HEK293T (cell line): ENCODE results near the gene SCO2.

ENCODE experiments used
- ARNT ChIP-seq: fragments of 450-650 bp; IDR thresholded peaks from 2 replicates; pipeline ENCODE4 v1.6.1; 2017; ENCODE audit warnings: mild to moderate bottlenecking
- BHLHE40 ChIP-seq: fragments of 450-650 bp; IDR thresholded peaks from 2 replicates; pipeline ENCODE4 v1.6.1; 2016; ENCODE audit warnings: mild to moderate bottlenecking, moderate library complexity, borderline replicate concordance
- ELF4 ChIP-seq: fragments of 450-650 bp; IDR thresholded peaks from 2 replicates; pipeline ENCODE4 v1.6.1; 2017; ENCODE audit warnings: antibody characterized with exemption
- FOXA1 ChIP-seq: fragments of 450-650 bp; IDR thresholded peaks from 2 replicates; pipeline ENCODE4 v1.6.1; 2016; ENCODE audit warnings: mild to moderate bottlenecking
- FOXK2 ChIP-seq: fragments of 450-650 bp; IDR thresholded peaks from 2 replicates; pipeline ENCODE4 v1.6.1; 2016; ENCODE audit warnings: mild to moderate bottlenecking
- FOXM1 ChIP-seq: fragments of 450-650 bp; IDR thresholded peaks from 2 replicates; pipeline ENCODE4 v1.6.1; 2017; ENCODE audit warnings: mild to moderate bottlenecking, borderline replicate concordance
- HDGF ChIP-seq: fragments of 450-650 bp; IDR thresholded peaks from 2 replicates; pipeline ENCODE4 v1.6.1; 2017; ENCODE audit warnings: antibody characterized with exemption, borderline replicate concordance
- L3MBTL2 ChIP-seq: fragments of 450-650 bp; conservative IDR thresholded peaks from 2 replicates; pipeline ENCODE4 v1.6.1; 2016; ENCODE audit warnings: mild to moderate bottlenecking
- NFRKB ChIP-seq: fragments of 450-650 bp; IDR thresholded peaks from 2 replicates; pipeline ENCODE4 v1.6.1; 2016; ENCODE audit warnings: mild to moderate bottlenecking, moderate library complexity
- SP1 ChIP-seq: fragments of 450-650 bp; IDR thresholded peaks from 2 replicates; pipeline ENCODE4 v1.6.1; 2017
- SUZ12 ChIP-seq: fragments of 450-650 bp; IDR thresholded peaks from 2 replicates; pipeline ENCODE4 v1.6.1; 2016; ENCODE audit warnings: mild to moderate bottlenecking
- TARDBP ChIP-seq: fragments of 450-650 bp; IDR thresholded peaks from 2 replicates; pipeline ENCODE4 v1.6.1; 2016
- ZNF384 ChIP-seq: fragments of 450-650 bp; IDR thresholded peaks from 2 replicates; pipeline ENCODE4 v1.6.1; 2016

DNA sequence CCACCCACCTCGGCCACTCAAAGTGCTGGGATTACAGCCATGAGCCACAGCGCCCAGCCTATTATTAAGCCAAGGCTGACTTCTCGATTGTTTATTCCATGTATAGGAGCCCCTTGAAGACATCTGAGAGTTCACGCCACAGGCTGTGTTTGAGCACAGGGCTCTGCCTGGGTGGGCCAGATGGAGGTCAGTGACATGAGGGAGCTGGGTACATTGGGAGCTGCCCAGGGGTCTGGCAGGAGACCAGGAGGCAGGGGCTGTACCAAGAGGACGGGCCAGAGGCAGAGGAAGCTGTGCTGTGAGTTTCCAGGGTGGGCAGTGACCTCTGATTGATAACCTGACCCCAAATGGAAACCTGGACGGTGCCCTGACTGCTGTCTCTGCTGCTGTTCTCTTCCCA is 23.3 kb downstream of the SCO2 start:
- TF ChIP-seq NFRKB (no peak), FOXA1 (no peak), HDGF (no peak), BHLHE40 (no peak), SP1 (no peak), FOXK2 (no peak), FOXM1 (no peak), ELF4 (no peak), ARNT (no peak), SUZ12 (no peak), TARDBP (no peak), ZNF384 (no peak), L3MBTL2 (no peak)
